Measurements from ENCODE around the gene AFAP1.

AFAP1 gene

DNA sequence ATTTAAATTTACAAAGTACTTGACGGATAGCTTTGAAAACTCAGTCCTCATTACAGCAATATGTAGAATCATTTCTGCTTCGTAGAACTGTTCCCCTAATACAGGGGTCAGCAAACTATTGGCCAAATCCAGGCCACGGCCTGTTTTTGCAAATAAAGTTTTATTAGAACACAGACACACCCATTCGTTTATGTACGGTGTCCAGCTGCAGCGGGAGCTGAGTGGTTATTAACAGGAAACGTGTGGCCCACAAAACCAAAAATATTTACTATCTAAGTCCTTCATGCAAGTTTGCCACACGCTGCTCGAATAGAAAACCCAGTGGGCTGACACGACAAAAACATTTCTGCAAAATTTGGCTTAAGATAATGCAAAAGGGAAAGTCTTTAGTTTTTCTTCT lies 146.5 kb downstream of the AFAP1 start:
- in situ Hi-C loops (cut with HindIII; ENCODE audit: low sequenced_read_pairs), result no loop called here

DNA sequence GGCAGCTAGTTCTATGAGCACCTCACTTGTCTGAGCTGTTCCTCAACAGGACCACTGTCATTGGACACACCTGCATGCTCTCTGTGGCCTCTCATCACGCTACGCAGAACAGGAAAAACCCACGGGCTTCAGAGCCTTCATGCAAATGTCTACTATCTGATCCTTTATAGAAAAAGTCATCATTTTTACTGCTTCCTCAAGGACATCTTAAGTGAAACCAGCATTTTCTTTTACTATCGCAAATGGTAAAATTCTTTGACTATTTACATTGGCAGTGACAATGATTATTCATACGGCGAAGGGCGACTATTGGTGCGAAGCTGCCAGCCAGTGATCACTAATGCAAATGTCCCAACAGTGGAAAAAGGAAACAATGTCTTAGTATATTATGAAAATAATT lies 147.0 kb downstream of the AFAP1 start:
- in situ Hi-C loops (cut with HindIII; ENCODE audit: low sequenced_read_pairs), result no loop called here

DNA sequence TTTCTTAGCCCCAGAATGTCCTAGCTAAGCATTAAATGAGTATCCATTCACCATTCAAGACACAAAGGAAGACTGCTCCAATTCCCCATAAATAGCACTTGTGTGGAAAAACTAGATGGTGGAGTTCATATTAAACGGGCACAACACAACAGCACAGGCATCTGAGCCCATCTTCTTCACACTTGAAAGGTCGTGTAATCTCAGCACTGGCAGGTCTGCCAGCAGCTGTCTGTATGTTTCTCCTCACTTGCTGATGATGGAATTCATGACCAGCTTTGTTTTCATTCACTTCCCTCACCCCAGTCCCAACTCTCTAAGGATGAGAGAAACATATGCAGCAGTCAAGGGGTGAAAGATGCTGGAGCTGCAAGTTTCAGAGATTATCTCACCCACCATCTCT lies 148.7 kb downstream of the AFAP1 start:
- in situ Hi-C loops (cut with HindIII; ENCODE audit: low sequenced_read_pairs), result no loop called here

DNA sequence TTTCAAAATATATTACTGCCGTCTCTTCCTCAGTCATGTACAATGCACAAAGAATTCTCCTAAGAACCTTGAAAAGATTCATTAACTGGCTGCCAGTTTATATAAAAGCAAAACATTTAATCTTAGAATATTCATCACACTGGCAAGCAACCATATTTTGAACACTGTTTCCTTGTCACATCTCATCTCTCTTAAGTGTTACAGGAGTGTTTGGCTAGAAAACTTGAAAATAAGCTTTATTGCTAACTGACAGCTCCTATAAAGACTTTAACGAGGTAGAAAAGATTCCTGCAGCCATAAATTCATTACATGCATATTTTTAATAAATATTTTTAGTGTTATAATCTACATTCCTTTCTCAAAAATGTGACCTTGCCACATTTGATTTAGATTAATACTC lies 149.6 kb downstream of the AFAP1 start:
- in situ Hi-C loops (cut with HindIII; ENCODE audit: low sequenced_read_pairs), result no loop called here

DNA sequence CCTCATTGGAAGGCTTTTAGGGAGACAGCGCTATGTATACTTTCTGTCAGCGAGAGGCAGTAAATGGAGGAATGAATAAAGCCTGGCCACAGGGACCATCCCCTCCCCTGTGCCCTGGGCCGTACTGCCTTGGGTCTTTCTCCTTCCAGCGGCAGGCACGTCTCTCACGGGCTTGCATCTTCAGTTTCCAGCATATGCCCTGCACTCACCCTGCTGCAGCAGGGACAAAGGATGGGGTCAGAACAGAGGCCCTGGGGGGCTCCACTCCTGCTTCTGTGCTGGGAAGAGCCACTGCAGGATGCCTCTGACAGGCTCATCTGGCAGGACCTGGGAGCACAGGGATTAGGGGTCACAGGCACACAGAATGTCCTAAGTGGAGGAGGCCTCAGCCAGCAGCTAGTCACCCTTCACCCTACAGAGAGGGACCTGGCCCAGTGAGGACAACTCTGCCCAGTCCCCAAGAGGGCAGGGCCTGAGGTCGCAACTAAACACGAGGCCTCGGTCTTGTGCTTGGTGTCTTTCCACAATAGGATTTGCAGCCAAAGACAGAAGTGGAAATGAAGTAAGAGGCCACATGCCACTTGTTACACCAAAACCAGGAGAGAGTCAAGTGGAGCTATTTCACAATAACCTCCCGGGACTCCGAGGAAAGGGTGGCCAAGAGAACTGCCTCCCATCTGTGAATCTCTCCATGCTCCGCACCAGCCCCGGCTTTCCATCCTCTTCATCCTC lies 150.8 kb downstream of the AFAP1 start:
- in situ Hi-C loops (cut with HindIII; ENCODE audit: low sequenced_read_pairs), result no loop called here

DNA sequence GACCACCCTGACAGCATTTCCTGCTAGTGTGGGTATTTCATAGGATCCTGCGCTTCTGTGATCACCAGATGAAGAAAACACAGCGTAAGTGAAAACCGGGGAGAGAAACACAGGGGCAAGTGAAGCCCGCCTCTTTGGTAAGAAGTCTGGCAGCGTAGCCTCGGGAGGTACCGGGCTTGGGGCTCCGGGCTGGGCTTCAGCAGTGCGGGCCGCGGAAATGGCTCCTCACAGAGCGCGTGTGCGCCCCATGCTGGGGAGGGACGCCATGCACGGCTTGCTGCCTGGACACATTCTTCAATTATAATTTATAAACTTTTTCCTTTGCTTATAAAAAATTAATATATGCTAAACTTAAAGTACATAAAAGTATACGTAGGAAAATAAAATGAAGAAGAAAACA lies 151.5 kb downstream of the AFAP1 start:
- in situ Hi-C loops (cut with HindIII; ENCODE audit: low sequenced_read_pairs), result no loop called here

DNA sequence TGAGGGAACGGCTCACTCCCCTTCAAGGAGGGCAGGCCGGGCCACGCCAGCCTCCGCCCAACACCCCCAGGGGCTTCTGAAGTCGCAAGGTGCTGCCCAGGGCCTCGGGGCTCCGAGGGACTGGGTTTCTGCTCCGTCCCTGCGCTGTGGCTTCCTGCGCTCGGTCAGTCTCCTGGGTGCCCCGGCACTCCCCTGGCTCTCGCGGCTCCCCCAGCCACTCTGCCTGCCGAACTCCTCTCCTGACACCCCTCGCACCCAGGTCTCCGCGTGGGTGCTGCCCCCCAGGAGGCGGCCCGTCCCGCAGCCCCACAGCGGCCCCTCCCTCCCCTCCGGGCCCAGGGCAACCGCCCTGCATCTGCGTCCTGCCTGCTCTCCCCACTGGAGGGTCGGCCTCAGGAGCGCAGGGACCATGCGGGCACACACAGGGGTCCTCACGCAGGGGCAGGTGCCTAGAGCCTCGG lies 151.9 kb downstream of the AFAP1 start:
- in situ Hi-C loops (cut with HindIII; ENCODE audit: low sequenced_read_pairs), result no loop called here

DNA sequence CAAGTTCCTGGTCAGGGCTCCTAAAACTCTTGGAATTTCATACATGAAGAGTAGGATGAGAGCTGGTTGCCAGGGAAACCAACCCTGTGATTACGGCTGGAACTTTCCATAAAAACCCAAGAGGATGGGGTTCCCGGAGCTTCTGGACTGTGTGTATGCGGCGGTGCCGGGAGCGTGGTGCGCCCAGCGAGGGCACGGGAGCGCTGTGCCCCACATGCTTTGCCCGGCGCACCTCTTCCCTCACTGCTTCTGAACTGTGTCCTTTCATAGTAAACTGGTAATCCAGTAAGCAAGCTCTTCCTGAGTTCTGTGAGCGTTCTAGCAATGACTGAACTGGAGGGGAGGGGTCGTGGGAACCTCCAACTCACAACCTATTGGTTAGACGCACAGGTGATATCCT lies 152.6 kb downstream of the AFAP1 start:
- in situ Hi-C loops (cut with HindIII; ENCODE audit: low sequenced_read_pairs), result no loop called here

DNA sequence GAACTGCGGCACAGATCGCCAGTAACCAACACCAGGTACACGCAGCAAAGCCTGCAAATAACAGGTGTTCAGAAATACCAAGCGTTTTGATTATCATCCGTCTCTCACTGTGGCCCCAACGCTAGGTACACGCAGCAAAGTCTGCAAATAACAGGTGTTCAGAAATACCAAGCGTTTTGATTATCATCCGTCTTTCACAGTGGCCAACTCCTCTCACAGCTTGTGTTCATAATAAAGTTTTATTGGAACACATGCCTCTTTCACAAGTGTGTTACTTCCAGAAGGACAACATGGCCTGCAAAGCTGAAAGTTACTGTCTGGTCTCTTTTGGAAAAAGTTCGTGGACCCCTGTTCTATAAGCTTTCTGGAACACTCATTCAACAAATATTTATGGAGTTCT lies 153.1 kb downstream of the AFAP1 start:
- in situ Hi-C loops (cut with HindIII; ENCODE audit: low sequenced_read_pairs), result no loop called here

DNA sequence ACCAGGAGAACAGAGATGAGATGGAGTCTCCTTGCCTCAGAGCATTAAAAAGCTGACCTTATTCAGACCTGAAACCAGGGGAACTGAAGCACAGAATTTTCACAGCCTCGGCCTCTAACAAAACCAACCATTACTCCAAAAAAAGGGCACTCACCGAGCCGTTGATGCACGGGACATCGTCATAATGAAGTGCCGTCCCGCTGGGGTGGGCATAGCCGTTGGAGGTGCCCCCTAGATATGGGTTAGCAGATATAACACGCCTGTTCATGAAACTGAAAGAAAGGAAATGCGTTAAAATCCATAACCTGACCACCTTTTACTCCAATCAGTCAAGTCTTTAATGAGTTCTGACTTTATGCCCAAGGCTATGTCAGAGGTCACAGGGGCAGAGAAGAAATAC lies 153.6 kb downstream of the AFAP1 start:
- in situ Hi-C loops (cut with HindIII; ENCODE audit: low sequenced_read_pairs), result no loop called here

DNA sequence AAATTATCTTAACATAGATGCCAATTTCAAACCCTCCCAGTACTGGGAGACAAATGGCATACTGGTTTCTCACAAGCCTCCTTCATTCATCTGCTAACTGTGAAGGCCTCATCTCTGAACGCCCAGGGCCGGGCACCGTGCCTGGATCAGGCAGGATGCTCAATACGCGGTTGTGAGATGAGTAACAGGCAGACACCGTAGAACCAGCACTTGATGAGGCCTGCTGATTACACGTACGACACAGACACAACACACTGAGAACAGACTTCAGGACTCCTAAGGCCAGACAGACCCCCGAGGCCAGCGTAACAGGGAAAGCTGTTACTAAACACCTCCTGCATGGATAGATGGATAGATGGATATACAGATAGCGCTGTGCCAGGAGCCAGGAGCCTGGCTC lies 154.6 kb downstream of the AFAP1 start:
- in situ Hi-C loops (cut with HindIII; ENCODE audit: low sequenced_read_pairs), result no loop called here

DNA sequence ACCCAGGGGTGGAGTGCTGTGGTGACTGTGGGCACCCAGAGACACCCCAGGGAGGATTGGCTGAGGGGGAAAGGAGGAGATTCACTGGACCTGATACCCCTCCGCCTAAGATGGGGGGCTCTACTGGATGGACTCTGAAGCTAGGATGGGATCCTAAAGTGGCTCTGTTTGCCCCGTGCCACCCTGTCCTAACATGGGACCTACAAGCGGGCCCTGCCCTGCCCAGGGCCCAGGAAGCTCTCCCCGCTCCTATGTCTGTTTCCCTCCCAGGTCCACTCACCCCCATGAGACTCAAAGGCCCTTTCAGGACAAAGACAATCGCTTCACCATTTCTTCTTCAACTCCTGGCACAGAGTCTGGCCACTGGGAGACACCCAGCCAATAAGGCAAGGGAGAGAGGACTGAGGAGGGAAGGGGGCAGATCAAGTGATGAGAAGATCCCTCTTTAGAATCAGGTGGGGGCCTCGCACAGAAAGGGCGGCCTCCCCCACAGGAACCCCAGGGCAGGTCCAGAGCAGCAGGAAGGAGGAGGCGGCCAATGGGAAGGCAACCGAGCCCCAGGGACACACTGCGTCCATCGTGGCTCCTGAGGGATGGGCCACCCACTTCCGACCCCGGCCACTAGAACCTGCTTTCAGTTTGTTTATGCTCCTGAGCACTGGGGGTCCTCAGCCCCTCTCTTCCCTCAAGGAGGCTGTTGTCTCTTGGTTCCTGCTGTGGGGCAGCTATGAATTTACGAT lies 155.4 kb downstream of the AFAP1 start:
- in situ Hi-C loops (cut with HindIII; ENCODE audit: low sequenced_read_pairs), result no loop called here

DNA sequence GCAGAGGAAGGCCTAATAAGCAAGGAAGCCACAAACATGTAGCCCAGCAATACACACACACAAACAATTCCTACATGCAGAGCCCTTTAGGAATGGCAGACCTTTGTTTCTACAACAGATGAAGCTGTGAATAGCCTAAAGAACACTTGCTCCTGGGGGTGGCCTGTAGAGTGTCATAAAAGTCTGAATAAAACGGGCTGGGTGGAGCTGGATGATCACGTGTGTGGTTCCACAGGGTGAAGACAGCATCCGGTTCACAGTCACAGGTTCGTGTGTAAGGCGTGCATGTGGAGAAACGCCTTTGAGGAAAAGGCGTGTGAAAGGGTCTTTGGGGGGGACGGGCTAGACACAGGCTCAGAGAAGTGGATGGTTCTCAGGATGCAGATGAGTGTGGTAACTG lies 156.1 kb downstream of the AFAP1 start:
- in situ Hi-C loops (cut with HindIII; ENCODE audit: low sequenced_read_pairs), result no loop called here

DNA sequence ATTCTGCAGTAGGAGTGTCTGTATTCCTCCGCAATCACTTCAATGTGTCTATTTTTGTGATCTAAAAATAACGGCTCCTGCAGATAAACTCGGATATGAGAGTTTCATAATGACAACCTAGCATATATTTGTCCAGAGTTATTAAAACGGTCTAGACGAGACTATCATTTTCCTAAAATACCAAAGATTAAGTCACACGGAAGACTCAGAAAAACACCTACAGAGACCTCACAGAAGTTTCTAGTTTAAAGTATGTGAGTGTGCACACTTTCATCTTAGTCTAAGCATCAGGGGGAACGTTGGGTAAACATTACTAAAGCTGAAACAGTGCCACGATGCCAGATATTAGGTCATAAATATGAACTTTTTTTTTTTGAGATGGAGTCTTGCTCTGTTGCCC lies 156.9 kb downstream of the AFAP1 start:
- in situ Hi-C loops (cut with HindIII; ENCODE audit: low sequenced_read_pairs), result no loop called here

DNA sequence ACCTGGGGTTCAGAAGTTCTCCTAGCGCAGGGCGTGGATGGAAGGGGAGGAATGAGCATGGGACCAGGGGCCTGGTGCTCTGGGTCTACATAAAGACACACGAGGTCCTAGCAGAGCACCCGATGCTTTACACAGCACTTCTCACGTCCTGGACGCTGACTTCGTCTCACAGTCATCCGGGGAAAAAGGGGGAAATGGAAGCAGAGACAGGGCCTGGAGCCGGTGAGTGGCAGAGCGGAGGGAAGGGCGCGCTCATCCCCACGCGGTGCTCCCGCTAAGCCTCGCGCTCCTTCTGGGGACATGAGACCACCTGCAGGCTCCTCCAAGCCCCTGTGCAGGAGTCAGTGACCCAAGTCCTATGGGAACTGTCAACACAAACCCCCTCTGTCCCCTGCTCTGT lies 157.7 kb downstream of the AFAP1 start:
- in situ Hi-C loops (cut with HindIII; ENCODE audit: low sequenced_read_pairs), result no loop called here

DNA sequence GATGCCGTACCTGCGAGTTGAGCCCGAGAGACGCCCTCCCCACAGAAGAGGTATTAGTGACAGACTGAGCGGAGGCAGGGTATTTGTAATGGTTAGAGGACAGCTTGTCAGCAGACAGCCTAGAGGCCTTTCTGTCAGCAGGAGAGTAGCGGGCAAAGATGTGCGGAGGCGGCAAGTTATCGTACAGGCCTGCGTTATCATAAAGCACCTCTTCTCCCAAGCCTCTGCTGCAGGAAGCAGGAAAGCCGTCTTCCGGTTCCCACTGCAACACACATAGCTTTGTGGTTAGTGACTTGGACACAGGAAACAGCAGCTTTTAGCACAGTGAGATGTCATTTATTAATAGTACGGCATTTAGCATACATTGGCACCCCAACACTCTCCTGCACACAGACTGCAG lies 158.3 kb downstream of the AFAP1 start:
- in situ Hi-C loops (cut with HindIII; ENCODE audit: low sequenced_read_pairs), result no loop called here

DNA sequence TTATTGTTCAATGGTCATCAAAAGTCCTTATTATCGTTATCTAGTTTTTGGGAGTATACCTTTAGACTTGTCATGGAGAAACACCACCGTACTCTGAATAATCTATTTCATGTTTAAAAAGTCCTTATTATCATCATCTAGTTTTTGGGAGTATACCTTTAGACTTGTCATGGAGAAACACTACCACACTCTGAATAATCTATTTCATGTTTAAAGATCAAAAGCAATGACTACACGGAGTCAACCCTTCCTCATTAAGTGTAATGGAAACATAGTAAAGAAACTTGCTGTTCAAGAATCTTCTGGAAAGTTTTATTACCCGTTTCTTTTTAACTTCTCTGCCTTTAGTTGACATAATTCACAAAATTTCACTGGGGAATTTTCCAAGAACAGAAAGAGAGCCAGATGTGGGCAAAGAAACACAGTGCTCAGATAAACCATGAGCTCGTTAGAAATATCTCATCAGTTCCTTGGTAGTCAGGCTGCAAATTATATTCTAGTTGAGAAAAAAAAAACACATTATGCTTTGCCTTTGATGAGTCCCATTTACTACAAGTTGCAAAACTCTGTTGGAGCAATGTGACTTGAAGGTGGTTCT lies 158.8 kb downstream of the AFAP1 start:
- in situ Hi-C loops (cut with HindIII; ENCODE audit: low sequenced_read_pairs), result no loop called here

DNA sequence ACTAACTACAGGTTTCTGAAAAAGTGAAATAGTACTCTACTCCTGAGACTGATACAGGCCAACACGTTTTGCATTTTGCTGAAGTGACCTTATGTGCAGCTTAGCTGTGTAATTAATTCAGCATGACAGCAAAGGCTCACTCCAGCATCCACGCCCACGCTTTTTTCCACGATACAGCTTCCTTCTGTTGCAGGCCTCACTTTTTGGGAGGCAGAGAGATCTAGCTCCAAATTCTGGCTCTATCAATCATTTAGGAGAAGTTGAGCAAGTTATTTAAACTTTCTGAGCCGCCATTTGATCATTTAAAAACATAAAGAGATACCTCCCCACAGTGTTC lies 160.3 kb downstream of the AFAP1 start:
- in situ Hi-C loops (cut with HindIII; ENCODE audit: low sequenced_read_pairs), result no loop called here

DNA sequence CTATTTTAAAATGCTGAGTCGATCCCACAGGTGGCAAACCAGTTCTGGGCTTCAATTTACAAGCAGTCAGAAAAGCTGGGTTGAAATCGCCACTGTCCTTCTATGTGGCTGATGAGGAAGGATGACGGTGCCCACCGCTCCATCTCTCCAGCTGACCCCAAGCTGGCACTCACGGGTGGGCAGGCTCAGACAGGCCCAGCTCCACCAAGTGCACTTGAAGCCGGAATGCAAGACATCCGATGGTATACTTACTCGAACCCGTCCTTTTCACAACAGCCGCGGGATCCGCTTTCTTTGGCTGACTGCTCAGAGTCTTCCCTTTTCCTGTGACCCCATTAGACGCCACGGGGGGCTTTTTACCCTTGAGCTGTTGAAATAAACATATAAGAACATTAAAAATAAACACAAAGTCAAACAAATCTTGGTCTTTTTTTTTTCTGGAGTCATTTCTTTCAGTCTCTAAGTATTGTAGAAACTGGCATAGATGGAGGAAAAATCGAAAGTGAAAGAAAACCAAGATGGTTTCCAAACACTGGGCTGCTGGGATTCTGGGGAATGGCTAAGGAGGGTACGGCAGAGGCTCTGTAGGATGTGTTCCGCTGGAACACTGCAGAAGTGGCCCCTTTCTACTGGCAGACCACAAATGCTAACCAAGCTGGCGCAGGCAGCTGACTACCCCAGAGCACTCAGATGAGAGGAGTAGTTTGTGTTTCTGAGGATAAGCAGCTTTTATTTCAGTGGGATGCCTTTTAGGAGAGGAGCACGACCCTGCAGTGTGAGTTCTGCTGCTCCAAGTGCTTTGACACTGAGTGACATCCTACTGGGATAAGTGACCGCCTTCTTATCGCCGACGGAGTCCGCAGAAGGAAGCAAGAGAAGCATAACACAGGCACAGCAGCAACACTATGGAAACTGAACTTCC lies 160.9 kb downstream of the AFAP1 start:
- in situ Hi-C loops (cut with HindIII; ENCODE audit: low sequenced_read_pairs), result no loop called here

DNA sequence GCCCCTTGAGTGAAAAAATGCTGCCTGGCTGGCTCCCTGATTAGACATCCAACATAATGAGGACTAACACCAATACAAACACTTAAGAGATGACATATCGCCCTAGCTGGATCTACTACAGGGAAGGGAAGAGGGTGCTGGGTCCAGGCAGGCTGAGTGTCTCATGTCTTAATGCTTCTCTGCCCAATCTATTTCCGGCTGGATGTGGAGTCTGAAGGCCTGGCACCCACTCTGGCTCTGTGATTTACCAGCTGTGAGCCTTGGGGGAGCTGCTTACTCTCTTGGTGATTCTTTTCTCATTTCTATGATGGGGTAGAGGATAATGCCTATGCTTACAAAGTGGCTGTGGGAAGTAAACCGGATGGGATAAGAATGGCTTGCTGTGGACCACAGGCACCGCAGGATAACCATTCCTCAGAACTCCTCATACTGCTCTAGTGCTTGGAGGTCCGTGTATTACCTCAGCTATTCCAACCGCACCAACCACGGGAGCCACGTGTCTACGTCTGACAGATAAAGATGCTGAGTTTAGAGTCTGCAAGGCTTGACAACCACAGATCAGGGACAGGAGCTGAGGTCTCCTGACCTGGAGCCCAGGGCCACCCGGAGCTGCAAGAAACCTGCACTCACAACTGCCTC lies 161.7 kb downstream of the AFAP1 start:
- in situ Hi-C loops (cut with HindIII; ENCODE audit: low sequenced_read_pairs), result no loop called here
